Endometrium (tissue), 2 donors: ENCODE data around the gene PPP1CA.

ENCODE experiments used
- FAIRE-seq: peaks from 2 replicates; lab custom pipeline; 2012; peaks lifted over from hg19 to GRCh38; lab: Jason Lieb, UNC
- donor health status: control.
- donor health status: control.

Gene PPP1CA

DNA sequence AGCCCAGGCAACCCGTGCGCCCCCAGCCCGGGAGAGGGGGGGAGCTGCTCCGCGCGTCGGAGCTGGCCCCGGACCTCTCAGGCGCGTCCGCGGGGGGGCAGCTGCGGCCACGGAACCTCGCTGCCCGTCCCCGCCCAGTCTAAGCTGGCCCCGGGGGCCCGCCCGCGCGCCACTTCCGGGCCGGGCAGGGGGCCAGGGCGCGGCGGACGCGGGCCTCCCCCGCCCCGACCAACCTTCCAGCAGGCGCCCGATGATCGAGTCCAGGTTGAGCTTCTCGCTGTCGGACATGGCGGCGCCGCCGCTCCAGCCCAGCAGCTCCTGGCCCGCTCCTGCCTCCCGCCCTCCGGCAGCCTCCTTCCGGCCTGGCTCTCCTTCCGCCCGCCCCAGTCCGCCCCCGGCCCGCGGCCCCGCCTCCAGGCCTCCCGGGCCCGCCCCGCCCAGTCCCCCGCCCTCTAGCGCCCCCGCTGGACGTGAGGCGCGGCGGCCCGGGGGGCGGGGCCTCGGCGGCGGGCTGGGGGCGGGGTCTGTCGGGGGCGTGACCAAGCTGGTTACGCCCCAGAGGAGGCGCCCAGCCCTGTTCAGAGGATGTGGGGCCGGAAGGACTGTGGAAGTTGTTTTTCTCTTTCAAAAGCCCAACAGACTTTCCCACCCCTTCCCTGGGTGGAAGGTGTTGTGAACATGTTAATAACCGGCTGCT is at the start of gene PPP1CA:
PPP1CA (minus strand) TSS at position 364 of the 697 bp plus-strand sequence; CDS start at position 288, 76 bp downstream.
- no peak for FAIRE-seq

DNA sequence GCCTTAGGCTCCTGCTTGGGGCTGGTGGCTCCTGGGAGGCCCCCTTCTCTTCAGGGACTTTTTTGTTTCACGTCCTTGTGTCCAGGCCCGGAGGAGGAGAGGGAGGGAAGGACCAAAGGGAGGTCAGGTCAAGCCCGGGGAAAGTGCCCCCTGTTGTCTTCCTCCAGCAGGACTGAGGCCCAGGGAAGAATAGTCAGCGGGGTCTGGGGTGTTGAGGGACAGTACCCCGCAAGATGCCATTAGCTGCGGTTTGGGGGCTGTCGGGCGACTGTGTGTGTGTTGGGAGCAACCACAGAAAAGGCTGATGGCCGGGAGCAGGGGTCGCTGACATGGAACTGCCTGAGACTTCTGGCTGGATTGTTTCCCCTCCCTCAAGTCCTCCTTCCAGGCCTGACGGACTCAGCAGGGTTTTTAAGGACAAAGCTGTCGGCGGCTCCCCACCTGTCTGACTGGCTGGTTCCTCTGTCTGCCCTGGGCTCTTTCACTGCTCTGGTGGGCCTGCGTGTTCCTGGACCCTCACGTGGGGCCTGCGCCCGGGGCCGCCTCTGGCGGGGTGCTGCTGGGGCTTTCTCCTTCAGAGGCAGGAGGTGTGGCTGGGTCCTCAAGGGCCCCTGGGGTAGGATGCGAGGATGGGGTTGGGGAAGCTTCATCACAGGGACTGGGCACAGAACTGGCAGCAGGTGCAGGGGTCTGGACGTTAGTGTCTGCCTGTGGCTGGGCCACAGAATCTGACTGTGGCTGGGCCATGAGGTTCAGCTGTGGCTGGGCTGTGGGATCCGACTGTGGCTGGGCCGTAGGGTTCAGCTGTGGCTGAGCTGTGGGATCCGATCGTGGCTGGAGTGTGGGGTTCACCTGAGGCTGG is 49.4 kb upstream of the PPP1CA start:
- no peak for FAIRE-seq

DNA sequence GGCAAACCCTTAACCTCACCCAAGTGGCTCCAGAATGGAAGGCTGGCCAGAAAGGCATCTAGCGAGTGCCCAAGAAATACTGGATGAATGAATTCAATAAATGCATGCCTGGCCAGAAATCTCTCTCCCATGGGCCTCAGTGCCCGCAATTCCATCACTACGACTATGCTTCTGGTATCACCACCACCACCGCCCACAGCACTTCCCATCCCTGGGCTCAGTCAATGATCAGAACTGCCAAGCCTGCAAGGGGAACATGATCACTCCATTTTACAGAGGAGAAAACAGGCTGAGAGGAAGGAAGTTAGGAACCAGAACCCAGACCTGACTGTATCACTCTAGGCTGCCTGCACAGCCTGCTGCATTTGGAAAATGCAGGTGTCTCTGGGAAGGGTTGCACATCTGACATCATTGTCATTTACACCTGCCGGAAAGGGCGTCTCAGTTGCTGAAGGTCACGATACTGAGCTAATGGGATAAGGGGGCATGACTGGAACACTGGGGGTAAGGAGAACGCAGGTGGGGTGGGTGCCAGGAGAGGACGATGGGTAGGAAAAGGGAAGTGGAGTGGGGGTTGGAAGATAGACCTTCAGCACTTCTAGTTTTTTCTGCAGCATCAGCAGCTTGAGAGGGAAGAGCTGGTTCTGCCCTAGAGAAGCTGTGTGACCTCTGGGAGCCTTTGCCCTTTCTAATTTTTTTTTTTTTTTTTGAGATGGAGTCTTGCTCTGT is 47.6 kb upstream of the PPP1CA start:
- FAIRE-seq = no peak

DNA sequence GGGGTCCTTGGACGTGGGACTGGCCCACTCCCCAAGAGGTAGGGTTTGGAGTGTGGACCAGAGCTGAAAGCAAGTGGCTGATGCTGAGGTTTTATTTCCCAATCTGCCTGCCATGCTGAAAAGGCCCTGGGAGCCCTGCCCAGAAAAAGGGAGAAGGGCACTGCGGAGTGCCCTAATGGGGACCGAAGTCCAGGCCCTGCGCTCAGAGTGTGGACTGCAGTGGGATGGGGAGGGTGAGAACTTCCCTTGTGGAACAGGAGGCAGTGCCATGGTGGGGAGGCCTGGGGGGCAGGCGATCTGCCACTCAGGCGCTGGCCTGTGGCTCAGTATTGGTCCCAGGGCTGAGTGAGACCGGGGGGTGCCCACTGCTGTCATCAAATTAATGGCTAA is 46.6 kb upstream of the PPP1CA start:
- no peak for FAIRE-seq

DNA sequence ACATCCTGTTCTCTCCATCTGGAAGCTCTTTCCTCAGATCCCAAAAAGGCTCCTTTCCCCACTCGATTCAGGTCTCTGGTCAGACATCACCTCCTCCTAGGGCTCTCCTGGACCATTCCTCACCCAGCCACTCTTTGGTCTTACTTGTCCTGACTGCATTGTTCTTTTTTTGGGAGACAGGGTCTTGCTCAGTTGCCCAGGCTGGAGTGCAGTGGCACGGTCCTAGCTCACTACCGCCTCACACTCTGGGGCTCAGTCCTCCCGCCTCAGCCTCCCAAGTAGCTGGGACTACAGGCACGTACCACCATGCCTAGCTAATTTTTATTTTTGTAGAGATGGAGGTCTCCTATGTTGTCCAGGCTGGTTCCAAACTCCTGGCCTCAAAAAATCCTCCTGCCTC is 43.9 kb upstream of the PPP1CA start:
- no peak for FAIRE-seq

DNA sequence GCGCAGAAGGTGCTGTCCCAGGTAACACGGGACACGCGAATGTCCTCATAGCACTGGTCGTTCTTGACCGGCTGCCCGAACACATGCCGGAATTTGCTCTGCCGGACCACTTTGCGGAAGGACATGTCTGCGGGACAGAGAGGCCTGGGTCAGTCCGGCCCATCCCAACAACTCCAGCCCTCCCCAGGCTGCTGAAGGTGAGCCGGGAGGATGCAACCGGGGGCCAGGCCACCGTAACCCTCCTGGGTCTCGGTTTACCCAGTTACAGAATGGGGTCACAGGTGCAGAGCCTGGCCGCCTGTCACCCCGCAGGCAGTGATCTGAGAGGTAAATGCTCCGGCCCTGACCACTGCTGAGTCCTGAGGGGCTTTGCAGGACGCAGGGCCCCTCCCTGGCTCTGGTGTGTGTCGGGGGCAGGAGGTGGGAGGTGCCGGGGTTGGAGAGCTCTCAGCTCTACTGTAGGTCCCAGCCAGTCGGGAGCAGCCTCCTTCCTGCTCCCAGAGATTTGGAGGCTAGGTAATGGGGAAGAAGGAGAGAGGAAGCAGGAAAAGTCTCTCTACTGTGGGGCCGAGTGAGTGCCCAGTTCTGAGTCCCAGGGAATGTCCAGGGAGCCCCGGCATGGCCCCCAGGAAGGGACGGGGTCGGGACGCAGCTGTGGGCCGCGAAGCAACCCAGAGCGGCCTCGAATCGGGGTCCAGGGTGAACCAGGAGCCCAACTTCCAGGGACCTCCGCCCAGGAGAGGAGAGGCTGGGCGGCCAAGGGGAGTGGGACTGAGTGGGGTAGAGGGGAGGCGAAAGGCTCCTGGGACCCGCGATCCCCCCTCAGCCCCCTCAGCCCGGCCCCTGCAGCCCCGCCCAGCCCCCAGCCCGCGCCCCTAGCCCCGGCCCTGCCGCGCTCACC is 41.1 kb upstream of the PPP1CA start:
- no peak for FAIRE-seq

DNA sequence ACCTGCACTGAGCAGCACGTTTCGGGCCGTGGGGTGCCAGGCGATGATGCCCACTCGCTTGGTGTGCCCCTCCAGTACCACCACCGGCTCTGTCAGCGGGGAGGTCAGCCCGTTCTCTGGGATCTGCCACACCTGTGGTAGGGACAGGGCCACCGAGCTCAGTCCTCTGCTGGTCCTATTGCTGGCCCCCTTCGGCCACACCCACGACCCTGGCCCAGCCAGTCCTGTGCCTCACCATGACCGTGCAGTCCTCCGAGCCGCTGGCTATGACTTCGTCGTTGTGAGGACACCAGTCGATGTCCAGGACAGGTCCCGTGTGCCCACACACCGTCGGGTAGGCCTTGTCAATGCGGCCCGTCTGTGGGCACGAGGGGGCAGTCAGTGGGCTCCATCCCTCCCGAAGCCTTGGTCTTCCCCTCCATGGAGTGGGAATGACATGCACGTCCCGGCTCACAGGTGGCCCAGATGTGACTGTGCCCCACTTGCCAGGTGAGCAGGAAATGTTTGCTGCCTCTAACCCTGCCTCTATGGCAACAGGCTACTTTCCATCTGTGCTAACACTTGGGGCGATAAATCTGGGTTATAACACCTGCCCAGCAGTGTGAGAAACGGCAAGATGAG is 40.2 kb upstream of the PPP1CA start:
- no peak for FAIRE-seq

DNA sequence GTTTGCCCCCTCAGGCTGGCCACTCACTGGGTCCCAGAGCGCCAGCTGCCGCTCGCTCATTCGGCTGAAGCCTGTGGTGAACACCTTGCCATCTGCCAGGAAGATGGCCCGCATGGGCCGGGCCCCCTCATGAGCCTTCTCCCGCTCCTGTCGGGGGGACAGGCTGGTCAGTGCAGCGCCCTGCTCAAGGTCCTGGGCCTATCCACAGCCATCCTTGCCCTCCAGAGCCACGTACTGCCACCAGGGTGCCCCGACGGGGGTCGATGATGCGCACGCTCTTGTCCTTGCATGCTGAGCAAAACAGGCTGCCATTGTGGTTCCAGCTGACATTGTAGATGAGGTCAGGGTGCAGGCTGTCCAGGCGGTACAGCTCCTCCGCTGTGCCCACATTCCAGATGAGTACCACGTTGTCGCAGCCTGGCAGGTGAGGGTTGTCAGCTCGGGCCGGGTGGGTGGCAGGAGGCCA is 39.5 kb upstream of the PPP1CA start:
- FAIRE-seq = no peak

DNA sequence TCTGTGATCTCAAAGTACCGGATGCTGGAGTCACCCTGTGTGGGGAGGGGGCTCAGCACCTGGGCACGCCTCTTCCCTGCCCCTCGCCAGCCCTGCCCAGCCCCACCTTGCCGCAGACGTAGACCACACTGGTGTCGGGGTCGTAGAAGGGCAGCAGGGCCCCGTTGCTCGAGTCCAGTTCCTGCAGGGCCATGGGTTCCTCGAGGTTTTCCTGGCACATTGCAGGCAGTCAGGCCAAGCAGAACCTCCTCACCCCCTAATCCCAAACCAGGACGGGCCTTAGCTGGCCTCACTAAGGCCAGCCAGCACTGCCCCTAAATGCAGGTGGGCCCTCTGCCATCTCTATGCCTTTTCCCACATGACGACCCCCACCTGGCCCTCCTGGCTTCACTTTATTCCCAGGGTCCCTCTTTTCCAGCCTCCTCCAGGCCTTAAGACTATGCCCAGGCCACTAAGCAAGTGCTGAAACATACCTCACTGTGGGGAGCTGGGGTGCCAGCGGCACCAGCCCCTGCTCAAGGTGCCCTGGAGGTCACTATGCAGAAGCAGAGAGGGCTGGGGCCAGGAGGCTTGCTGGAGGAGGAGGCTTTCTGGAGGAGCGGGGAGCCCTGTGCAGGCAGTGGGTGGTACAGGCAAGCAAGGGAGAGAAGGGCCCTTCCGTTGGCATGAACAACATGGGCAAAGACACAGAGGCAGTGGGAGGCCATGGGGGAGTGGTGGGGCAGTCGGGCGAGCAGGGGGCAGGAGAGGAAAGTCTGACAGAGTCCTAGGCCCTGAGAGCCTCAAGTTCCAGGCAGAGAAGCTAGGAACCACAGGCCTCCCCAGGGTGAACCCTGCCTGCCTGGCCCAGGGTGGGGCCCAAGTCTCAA is 38.8 kb upstream of the PPP1CA start:
- no peak for FAIRE-seq

DNA sequence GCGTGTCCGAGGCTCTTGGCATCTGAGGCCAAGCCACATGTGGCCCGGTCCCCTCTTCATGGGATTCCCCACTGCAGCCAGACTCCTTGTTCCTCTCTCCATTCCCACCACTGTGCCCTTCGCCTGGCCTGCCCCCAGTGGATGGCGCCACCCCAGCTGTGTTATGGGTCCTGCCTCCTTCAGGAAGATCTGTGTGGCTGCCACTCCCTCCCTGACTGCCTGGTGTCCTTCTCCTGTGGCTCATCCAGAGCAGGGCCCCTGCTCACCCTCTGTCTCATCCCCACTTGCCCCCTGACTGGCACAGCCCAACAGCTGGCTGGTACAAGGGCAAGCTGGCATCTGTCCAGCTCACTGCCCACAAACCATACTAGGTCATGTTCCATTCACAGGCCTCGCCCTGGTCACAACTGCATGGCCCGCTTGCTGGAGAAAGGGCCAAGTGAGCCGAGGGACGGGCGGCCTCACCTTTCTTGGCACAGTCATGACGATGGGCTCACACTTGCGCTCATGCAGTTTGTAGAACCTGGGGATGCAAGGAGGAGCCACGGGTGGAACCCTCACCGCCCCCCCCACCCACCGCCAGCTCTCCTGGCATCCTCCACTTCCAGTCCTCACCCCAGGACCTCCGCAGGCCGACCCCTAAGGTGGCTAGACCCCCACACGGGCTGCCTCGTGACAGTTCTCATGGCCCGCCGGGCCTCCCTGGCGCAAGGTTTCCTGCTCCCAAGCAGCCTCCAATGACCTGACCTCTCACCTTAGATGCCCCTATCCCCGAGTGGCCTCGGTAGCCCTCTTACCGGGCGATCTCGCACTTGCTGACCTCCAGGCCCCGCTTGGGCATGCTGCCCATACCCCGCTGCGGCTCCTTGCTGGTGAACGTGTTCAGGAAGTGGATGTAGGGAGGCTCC is 37.9 kb upstream of the PPP1CA start:
- FAIRE-seq = no peak

DNA sequence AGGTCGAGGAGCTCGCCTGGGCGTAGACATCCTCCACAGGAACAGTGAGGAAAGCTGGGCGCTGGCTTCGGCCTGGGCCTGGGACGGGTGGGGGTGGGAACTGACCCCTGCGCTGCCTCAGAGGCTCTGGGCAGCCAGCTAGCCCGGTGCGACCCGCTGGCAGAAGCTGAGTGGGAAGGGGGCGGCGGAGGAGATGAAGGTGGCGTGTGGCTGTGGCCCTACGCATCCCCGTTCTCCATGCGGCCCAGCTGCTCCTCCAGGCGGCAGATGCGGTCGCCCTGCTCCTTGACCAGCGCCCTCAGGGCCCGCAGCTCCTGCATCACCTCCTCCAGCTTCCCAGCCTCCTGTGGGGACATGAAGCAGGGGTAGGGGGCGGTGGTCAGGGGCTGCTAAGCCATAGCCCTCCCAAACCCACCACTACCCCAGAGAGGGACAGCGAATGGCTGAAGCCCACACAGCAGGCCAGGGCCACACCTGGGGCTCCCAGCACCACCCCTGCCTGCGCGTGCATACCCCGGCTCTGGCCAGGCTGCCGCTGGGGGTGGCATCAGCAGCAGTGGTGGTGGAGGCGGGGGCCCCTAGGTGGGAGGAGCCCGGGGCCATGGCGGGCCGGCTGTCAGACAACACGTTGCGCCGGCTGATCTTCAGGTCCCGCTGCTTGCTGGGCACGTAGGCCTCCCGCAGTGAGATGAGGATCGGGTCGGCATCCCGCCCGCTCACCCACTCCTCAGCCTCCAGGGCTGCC is 36.7 kb upstream of the PPP1CA start:
- FAIRE-seq = no peak

DNA sequence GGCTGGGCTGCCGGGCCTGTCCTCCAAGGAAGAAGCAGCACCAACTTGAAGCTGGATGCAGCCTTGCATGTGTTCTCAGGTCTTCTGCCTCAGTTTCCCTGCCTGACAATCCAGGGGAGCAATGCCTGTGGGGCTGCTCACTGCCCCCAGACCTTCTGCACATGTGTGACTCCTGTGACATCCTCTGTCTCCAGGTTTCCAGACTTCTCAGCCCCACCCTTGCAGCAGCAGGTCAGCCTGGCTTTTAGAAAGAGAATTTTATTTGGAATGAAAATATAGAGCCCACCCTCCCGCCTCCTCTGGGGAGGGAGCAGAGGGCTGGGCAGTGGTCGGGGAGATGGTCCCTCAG is 36.1 kb upstream of the PPP1CA start:
- no peak for FAIRE-seq

DNA sequence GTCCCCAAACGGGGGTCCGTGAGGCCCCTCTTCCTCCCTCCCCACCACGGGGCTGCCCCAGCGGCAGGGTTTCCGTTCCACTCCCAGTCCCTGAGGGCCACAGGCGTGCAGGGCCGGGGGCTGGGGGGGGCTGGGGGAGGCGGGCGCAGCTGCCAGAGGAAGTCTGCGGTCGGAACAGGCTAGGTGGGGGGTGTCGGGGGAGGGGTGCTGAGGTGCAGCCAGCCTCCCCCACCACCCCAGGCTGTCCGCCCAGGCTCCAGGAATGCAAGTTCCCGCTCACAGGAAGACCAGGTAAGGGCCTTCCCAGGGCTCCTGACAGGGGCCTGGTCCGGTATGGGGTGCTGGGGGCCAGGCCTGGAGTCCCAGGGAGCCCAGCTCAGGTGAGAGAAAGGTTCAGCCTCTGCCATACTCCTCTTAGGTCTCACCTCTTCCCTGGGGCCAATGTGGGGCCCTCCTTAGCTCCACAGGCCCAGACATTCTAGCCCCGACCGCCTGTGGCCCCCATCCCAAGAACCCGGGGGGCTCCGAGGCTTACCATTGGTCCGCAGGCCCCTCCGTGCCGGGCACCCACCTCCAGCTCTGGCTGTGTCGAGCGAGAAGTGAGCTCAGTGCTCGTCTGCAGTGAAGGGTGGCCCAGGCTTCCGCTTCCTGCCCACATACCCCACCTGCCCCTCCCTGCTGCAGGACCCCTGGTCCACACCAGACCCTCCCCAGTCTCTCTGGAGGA is 35.6 kb upstream of the PPP1CA start, which contains the start of gene PTPRCAP:
PTPRCAP (minus strand) TSS at position 601 of the 727 bp plus-strand sequence; CDS start at position 538, 63 bp downstream.
- no peak for FAIRE-seq

DNA sequence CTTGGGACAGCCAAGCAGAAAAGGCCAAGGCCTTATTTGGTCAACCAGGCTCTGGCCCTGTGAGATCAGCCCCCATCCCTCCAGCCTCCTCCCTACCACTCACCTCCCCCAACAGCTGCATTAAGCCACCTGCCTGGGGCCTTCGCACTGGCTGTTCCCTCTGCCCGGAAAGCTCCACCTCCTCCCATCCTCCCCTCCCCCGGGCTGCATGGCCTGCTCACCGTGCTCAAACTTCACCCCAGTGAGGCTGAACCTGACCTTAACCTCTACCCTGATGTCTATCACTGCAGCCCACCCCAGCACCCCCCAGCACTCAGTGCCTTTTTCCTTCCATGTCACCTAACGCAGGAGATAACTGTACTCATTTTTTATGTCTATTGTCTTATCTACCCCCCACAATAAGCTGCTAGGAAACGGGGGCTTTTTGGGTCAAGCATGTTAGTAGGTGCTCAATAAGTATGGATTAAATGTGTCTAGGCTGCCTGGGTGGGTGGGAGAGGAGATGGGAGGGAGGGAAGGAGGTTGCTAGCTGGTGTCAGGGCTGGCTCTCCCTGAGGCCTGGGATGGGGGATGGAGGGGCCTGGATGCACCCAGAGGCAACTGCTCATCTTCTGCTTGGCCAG is 34.9 kb upstream of the PPP1CA start:
- FAIRE-seq = no peak

DNA sequence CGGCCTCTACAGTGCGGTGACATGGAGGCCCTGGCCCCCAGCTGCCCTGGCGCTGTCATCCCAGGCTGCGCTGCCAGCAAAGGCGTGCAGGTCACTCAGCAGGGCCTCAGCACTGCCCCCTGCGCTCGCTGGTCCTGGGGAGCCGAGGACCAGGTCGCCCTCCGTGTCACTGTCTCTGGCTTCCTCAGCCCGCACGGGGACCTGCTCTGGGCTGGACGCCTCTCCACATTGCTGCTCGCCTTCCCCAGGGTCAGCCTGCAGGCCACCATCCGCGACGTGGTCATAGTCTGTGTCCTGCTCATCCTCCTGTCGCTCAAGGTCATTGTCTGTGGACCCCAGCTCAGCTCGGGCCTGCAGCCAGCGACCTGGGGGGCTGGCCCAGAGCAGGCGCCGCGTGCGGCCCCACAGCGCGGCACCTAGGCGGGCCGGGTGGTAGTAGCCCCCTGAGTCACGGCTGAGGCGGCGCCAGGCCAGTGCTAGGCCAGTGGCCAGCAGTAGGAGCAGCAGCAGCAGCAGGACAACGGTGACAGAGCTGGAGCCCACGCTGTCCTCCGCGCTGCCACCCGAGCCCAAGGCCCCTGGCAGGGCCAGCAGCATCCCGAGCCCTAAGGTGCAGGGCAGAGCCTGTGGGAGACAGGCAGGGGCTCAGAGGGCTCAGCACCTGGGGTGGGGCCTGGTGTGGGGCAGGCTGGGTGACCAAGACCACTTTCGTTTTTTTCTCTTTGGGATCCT is 34.2 kb upstream of the PPP1CA start:
- no peak for FAIRE-seq

DNA sequence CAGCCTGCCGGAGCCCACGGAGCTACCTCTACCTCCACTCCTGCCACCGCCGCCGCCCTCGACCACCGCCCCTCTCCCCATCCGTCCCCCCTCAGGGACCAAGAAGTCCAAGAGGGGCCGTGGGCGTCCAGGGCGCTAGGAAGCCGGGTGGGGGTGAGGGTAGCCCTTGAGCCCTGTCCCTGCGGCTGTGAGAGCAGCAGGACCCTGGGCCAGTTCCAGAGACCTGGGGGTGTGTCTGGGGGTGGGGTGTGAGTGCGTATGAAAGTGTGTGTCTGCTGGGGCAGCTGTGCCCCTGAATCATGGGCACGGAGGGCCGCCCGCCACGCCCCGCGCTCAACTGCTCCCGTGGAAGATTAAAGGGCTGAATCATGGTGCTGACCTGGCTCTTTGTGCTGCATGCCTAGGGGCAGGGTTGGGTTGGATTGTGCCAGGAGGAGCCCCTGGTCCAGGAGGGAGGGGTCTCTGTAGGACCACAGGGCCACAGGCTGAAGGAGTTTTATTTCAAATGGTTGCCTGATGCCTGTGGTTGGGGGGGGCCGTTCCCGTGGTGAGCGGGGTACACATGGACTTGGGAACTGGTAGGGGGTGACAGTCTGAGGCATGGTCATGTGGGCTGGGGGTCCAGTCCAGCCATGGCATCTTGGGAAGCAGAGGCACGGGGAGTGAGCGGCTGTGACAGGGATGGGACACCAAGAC is 33.5 kb upstream of the PPP1CA start:
- FAIRE-seq = no peak
